GM18909 (cell line): ENCODE results near the gene TRIM7.

Experiments
- ATAC-seq: cut with Tn5 transposase; IDR thresholded peaks from one replicate; pipeline ENCODE4 v1.9.1; 2021; ENCODE audit warnings: mild to moderate bottlenecking; ENCODE audit not compliant: unreplicated experiment, poor library complexity

The TRIM7 gene

DNA sequence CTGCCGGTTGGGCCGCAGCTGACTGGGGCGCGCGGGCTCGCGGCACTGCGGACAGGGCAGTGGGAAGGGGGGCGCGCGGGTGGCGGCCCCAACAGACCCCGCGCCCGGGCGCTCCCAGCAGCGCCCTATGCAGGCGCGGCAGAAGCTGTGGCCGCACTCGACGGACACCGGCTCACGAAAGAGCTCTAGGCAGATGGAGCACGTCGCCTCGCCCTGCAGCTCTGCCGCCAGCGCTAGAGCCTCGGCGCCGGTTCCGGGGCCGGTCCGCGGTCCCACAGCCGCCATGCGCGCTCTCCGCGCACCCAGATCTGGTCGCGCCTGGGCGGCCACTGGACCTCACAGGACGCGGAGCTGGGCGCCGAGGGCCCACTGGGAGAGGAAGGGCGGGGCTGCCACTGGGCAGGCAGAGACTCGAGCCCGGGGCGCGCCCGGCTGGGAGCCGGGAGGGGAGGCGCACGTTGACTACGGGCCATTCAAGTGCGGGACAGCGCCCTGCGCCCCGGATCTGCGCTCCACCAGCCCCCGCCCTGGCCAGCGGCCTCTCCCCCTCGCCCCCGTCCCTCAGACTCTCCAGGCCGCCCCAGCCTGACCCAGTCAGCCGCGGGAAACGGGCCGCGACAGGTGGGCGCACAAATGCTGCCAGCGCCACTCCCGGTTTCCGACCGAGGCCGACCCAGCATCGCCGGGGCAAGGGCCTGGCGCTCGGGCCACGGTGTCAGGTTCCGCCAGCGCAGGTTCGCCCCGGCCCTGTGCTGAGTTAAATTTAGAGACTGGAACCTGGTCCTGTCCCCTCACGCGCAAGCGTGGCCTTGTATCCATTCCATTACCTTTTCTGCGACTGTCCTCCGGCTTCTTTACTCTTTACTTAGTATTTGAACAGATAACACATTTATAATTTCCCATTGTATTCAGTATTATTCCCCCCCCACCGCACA, at the start of gene TRIM7:
Gene TRIM7 (minus strand): TSS at position 371 of the 935 bp plus-strand sequence. CDS start 86 bp downstream, at position 285.
- no peak for ATAC-seq

GRCh38 chr5:181248277-181248676, 43.3 kb upstream of the TRIM7 start:
- no peak for ATAC-seq

- ATAC-seq: peak; percentile 50
Measured at GRCh38 chr5:181246276-181247049, 41.5 kb upstream of the TRIM7 start.

GRCh38 chr5:181245427-181246275, 40.7 kb upstream of the TRIM7 start:
- peak; percentile 1 for ATAC-seq

DNA sequence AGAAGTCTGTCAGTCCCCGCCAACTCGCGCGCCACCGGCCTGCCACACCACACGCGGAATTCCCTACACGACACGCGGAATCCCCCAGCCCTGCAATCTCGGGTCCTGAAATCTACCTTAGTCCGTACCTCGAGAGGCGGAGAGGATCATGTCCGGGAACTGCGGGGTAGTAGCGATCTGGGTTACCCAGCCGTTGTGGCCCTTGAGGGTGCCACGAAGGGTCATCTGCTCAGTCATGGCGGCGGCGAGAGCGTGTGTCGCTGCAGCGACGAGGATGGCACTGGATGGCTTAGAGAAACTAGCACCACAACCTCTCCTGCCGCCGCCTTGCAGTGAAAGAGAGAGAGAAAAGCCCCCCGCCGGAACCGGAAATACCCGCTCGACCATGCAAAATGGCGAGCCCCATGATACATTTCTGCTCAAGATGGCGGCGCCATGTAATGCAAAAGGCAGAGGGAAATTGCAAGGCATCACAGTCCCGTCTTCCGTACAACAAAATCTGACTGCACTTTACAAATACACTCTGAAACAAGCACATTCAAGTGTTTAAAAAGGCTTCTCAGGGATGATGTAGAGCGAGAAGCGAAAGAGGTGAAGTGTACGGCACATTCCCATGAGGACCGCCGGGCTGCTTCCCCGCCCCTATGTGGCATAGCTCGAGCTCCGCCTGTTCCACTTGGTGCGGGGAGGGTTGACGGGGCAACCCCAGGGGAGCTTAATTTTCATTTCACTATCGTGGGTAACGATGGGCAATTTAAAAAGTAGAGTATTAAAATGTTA, 38.8 kb upstream of the TRIM7 start, which contains the start of gene RACK1:
Gene RACK1 (minus strand): TSS at position 343 of the 780 bp plus-strand sequence. CDS start 106 bp downstream, at position 237.
- peak; percentile 65 for ATAC-seq

DNA sequence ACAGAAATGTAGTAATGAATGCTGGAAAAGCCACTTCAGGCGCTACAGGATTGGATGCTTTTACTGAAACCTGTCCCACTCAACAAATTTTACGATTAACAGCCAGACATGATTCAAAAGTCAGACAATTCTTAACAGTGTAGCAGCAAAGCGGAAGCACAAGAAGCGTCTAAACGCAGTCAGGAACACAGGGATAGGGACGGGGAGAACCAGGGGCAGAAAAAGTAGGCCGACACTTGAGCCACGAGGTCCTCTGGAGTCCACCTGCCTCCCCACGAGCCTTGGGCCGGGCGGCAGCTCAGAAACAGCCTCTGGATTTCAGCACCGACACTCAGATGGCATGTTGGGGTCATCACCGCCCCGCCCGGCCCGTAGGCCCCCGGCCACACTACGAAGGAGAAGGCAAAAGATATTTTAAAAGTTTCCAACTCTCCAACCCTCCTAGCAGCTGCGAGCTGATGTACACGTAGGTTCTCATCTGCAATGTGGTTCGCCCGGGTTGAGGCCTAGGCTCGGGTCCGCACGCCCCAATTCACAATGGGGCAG, 38.1 kb upstream of the TRIM7 start:
- ATAC-seq: no peak

GRCh38 chr5:181242031-181242451, 37.0 kb upstream of the TRIM7 start:
- ATAC-seq: no peak

- no peak for ATAC-seq
Measured at GRCh38 chr5:181241393-181241975, 36.5 kb upstream of the TRIM7 start.

DNA sequence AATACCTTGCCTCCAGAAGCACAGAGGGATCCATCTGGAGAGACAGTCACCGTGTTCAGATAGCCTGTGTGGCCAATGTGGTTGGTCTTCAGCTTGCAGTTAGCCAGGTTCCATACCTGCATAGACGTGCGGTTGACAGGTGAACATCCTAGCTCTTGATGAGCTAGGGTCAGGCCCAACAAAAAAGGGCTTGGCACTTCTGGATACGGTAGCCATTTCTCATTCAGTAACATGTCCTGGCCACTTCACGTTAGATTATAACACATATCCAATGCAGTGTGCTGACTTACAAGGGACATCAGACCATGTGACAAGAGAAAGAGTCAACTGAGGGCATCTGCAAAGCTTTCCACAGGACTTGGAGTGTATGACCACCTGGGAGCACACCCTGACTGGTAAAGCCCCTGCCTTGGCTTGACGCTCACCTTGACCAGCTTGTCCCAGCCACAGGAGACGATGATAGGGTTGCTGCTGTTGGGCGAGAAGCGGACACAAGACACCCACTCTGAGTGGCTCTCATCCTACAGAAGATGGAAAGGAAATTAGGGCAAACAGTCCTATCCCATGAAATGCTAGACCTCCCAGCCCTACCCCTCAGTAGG, 34.2 kb upstream of the TRIM7 start:
- no peak for ATAC-seq

DNA sequence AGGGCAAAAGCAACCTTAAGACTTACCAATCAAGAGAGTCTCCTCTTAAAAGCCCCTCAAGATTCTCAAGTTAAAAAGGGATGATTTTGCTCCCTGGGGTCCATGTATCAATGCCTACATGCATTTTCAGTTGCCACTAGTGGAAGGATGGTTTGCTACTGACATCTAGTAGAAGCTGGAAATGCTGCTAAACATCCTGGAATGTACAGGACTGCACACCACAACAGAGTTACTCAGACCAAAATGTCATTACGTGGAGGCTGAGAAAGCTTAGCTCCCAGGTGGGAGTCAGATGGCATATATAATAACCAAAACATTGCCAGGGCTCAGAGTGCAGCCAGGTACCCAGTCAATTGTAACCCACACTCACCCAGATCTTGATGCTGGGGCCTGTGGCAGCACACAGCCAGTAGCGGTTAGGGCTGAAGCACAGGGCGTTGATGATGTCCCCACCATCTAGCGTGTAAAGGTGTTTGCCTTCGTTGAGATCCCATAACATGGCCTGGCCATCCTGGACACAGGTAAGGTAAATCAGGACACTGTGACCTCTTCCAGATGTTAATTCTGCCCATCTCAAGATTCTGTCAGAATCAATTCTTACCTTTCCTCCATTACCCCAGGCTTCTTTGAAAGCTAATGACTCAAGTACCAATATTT, 32.9 kb upstream of the TRIM7 start:
- no peak for ATAC-seq

DNA sequence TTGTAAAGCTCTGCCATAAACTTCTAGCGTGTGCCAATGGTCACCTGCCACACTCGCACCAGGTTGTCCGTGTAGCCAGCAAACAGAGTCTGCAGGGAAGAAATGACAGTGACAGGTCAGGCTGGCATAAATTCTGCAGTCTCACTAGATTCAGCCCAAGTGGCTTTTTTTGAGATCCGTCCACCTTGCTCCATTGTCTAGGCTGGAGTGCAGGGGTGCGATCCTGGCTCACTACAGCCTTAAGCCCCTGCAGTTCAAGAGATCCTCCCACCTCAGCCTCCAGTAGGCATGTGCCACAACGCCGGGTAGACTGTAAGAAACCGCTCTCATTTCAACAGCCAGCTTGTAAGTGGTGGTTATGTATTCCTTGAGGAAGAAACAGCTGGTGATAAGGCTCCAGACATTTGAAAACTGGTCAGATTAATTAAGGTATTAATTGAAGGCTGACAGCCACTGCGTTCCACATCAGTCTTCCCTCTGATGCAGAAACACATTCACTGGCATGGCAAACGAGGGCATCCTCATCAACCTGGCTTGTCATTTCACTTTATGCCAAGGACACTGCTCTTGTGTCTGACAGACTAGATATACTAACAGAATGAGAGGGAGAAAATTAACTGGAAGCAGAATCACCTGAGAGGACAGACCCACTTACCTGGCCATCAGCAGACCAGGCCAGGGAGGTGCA, 32.1 kb upstream of the TRIM7 start:
- ATAC-seq: no peak

GRCh38 chr5:181236471-181236870, 31.5 kb upstream of the TRIM7 start:
- ATAC-seq: no peak

- ATAC-seq: no peak
Measured at GRCh38 chr5:181235689-181236366, 30.8 kb upstream of the TRIM7 start.

- ATAC-seq: no peak
Measured at GRCh38 chr5:181235323-181235688, 30.3 kb upstream of the TRIM7 start.

DNA sequence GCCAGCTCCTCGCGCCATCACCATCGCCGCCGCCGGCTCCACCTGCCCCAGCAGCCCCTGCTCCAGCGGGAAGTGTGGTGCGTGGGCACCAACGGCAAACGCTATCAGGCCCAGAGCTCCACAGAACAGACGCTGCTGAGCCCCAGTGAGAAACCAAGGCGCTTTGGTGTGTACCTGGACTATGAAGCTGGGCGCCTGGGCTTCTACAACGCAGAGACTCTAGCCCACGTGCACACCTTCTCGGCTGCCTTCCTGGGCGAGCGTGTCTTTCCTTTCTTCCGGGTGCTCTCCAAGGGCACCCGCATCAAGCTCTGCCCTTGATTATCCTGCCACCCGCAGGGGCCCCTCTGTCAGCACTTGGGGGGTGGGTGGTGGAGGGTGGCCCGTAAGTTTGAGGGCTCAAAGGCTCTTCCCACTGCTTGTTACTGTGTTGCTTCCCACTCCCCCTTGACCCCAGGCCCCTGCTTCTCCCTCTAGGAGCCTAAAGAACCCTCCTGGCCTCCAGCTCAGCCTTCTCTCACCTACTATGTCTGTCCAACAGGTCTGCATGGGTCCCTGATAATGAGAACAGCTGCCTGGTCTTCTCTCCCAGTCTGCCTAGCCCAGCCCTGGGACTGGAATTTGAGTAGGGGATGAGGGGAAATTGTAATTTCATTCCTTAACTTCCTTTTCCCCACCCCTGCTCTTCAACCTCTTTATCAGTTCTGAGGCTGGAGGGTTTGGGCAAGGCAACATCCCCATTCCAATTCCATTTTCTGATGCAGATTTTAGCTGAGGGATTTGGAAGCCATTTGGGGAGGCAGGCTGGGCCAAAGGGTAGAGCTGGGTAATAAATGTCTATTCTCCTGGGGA, 29.7 kb upstream of the TRIM7 start:
- ATAC-seq: no peak
